Measurements from ENCODE around the gene GMCL2. TPM values are rescaled to one million over a fixed set of nuclear protein-coding genes. Genes with fewer than 3 reads are reported as not detected.
A peak's percentile ranks its signal among the peaks of the same experiment; 100 is the strongest.

Gene GMCL2
- total and polyA plus RNA-seq, 4 donors, result not detected

- Histone ChIP-seq H3K4me3 (ENCODE audit: low read depth in 1 of 3, low read length in 3 of 3) (no peak overlapping the region), H3K27me3 (ENCODE audit: control insufficient read depth in 4 of 4, insufficient read depth in 4 of 4, low read length in 3 of 4) (no peaks in the 10 kb centered on the region), H3K27ac (ENCODE audit: low read depth in 1 of 2, low read length in 2 of 2) (peak overlapping the region; percentile 15 to 66), H3K4me1 (ENCODE audit: control insufficient read depth in 4 of 4, insufficient read depth in 4 of 4, low read length in 3 of 4) (peaks cover 30 to 63% (median 39%) of the 10 kb centered on the region in 4 donors), H3K9me3 (ENCODE audit: control insufficient read depth in 4 of 4, low read length in 3 of 4) (no peaks in the 10 kb centered on the region), H3K9ac (ENCODE audit: low read depth in 1 of 2, low read length in 2 of 2) (peak overlapping the region in 1 of 2 donors; percentile 2), H3K36me3 (ENCODE audit: control insufficient read depth in 4 of 4, insufficient read depth in 3 of 4, low read depth in 1 of 4, low read length in 3 of 4) (no peaks in the 10 kb centered on the region)
- no peak for DNase-seq (ENCODE audit: low spot score)
- TF ChIP-seq CTCF (IDR thresholded peaks at IDR 0.05; ENCODE audit: low read depth, low read length, missing input control) (no peak), GABPA (IDR thresholded peaks at IDR 0.05 in 1 of 2, conservative IDR thresholded peaks at IDR 0.05 in 1 of 2) (no peak), REST (IDR thresholded peaks at IDR 0.05) (no peak), FOXA2 (IDR thresholded peaks at IDR 0.05) (no peak), JUND (IDR thresholded peaks at IDR 0.05) (no peak), YY1 (IDR thresholded peaks at IDR 0.05) (no peak), TAF1 (conservative IDR thresholded peaks at IDR 0.05) (no peak), ZBTB33 (IDR thresholded peaks at IDR 0.05) (no peak), NR2F2 (IDR thresholded peaks at IDR 0.05) (no peak), SP1 (IDR thresholded peaks at IDR 0.05) (no peak)
- 93% methylated on average over 9 of the region's 9 CpGs for WGBS
Measured at GRCh38 chr5:178236126-178236525, 49.0 kb upstream of the GMCL2 start.

- Histone ChIP-seq H3K27ac (ENCODE audit: low read depth in 1 of 2, low read length in 2 of 2) (no peak overlapping the region), H3K36me3 (ENCODE audit: control insufficient read depth in 4 of 4, insufficient read depth in 3 of 4, low read depth in 1 of 4, low read length in 3 of 4) (no peaks in the 10 kb centered on the region), H3K9me3 (ENCODE audit: control insufficient read depth in 4 of 4, low read length in 3 of 4) (no peaks in the 10 kb centered on the region), H3K9ac (ENCODE audit: low read depth in 1 of 2, low read length in 2 of 2) (no peak overlapping the region), H3K4me3 (ENCODE audit: low read depth in 1 of 3, low read length in 3 of 3) (no peak overlapping the region), H3K27me3 (ENCODE audit: control insufficient read depth in 4 of 4, insufficient read depth in 4 of 4, low read length in 3 of 4) (no peaks in the 10 kb centered on the region), H3K4me1 (ENCODE audit: control insufficient read depth in 4 of 4, insufficient read depth in 4 of 4, low read length in 3 of 4) (peaks cover 31 to 68% (median 41%) of the 10 kb centered on the region in 4 donors)
- WGBS, result 83% methylated on average over 3 of the region's 3 CpGs
- no peak for TF ChIP-seq CTCF (IDR thresholded peaks at IDR 0.05; ENCODE audit: low read depth, low read length, missing input control)
- no peak for TF ChIP-seq HNF4A (conservative IDR thresholded peaks at IDR 0.05)
- no peak for TF ChIP-seq GABPA (IDR thresholded peaks at IDR 0.05 in 1 of 2, conservative IDR thresholded peaks at IDR 0.05 in 1 of 2)
- TF ChIP-seq RXRA (IDR thresholded peaks at IDR 0.05), result no peak
- no peak for TF ChIP-seq JUND (IDR thresholded peaks at IDR 0.05)
- TF ChIP-seq SP1 (IDR thresholded peaks at IDR 0.05), result no peak
- TF ChIP-seq REST (IDR thresholded peaks at IDR 0.05), result no peak
- no peak for TF ChIP-seq FOXA2 (IDR thresholded peaks at IDR 0.05)
- TF ChIP-seq FOXA1 (IDR thresholded peaks at IDR 0.05), result no peak
- no peak for TF ChIP-seq YY1 (IDR thresholded peaks at IDR 0.05)
- TF ChIP-seq ATF3 (IDR thresholded peaks at IDR 0.05), result no peak
- no peak for TF ChIP-seq HNF4G (IDR thresholded peaks at IDR 0.05)
- no peak for TF ChIP-seq RAD21 (IDR thresholded peaks at IDR 0.05)
- no peak for TF ChIP-seq EGR1 (IDR thresholded peaks at IDR 0.05; ENCODE audit: low read depth in 2 of 2)
- no peak for TF ChIP-seq MAX (IDR thresholded peaks at IDR 0.05)
- TF ChIP-seq TAF1 (conservative IDR thresholded peaks at IDR 0.05), result no peak
- TF ChIP-seq NR2F2 (IDR thresholded peaks at IDR 0.05), result no peak
- no peak for DNase-seq (ENCODE audit: low spot score)
Measured at GRCh38 chr5:178235588-178235974, 48.4 kb upstream of the GMCL2 start.

Data from liver (tissue), 9 donors.